Measurements from ENCODE around the gene TRIM22. TPM values are rescaled to one million over a fixed set of nuclear protein-coding genes. Genes with fewer than 3 reads are reported as not detected.

Gene TRIM22
- polyA plus RNA-seq, 5 donors: 19.7 to 38.0 (median 26.7) TPM

- no peak for DNase-seq
Observed at GRCh38 chr11:5738431-5738830, 48.8 kb downstream of the TRIM22 start.

- DNase-seq: no peak
Observed at GRCh38 chr11:5746614-5747013, 57.0 kb downstream of the TRIM22 start.

GRCh38 chr11:5749836-5750235, 60.2 kb downstream of the TRIM22 start:
- no peak for DNase-seq

GRCh38 chr11:5753943-5754342, 64.4 kb downstream of the TRIM22 start, which contains the start of gene OR52N4:
Gene OR52N4, plus strand, starts transcription at chr11:5754243. Its CDS starts 498 bp downstream, at chr11:5754741.
- DNase-seq: no peak

Other genes with a start within 250 kb of the TRIM22 start
- gene OR51I1, start 248.3 kb upstream of the TRIM22 start, polyA plus RNA-seq (ENCODE audit: insufficient read depth in 1 of 5, insufficient read length in 5 of 5, low replicate concordance in 1 of 5): not detected
- gene OR51I2, start 240.5 kb upstream of the TRIM22 start, polyA plus RNA-seq (ENCODE audit: insufficient read depth in 1 of 5, insufficient read length in 5 of 5, low replicate concordance in 1 of 5): not detected
- gene OR52D1, start 201.1 kb upstream of the TRIM22 start, polyA plus RNA-seq (ENCODE audit: insufficient read depth in 1 of 5, insufficient read length in 5 of 5, low replicate concordance in 1 of 5): under 1 TPM in 1 of 5 donors, not detected in 4; 0.10 TPM
- gene UBQLN3, start 179.8 kb upstream of the TRIM22 start, polyA plus RNA-seq (ENCODE audit: insufficient read depth in 1 of 5, insufficient read length in 5 of 5, low replicate concordance in 1 of 5): not detected
- gene UBQLNL, start 173.1 kb upstream of the TRIM22 start, polyA plus RNA-seq (ENCODE audit: insufficient read depth in 1 of 5, insufficient read length in 5 of 5, low replicate concordance in 1 of 5): 1 to 10 TPM; 1.5 to 2.0 (median 1.7) TPM
- gene OR52H1, start 141.2 kb upstream of the TRIM22 start, polyA plus RNA-seq (ENCODE audit: insufficient read depth in 1 of 5, insufficient read length in 5 of 5, low replicate concordance in 1 of 5): under 1 TPM in 2 of 5 donors, not detected in 3; 0.17 to 0.18 TPM
- gene OR52B6, start 108.9 kb upstream of the TRIM22 start, polyA plus RNA-seq (ENCODE audit: insufficient read depth in 1 of 5, insufficient read length in 5 of 5, low replicate concordance in 1 of 5): under 1 TPM in 4 of 5 donors, not detected in 1; 0.11 to 0.44 (median 0.34) TPM
- gene TRIM6, start 93.2 kb upstream of the TRIM22 start, polyA plus RNA-seq (ENCODE audit: insufficient read depth in 1 of 5, insufficient read length in 5 of 5, low replicate concordance in 1 of 5): 1 to 10 TPM; 4.7 to 7.5 (median 7.1) TPM
- gene TRIM34, start 64.8 kb upstream of the TRIM22 start, polyA plus RNA-seq (ENCODE audit: insufficient read depth in 1 of 5, insufficient read length in 5 of 5, low replicate concordance in 1 of 5): 10 to 100 TPM; 15.6 to 28.6 (median 23.9) TPM
- 10 to 100 TPM; 45.7 to 67.7 (median 62.4) TPM for gene TRIM5, start 4.7 kb upstream of the TRIM22 start, polyA plus RNA-seq (ENCODE audit: insufficient read depth in 1 of 5, insufficient read length in 5 of 5, low replicate concordance in 1 of 5)
- under 1 TPM in 1 of 5 donors, not detected in 4; 0.12 TPM for gene OR56B1, start 46.7 kb downstream of the TRIM22 start, polyA plus RNA-seq (ENCODE audit: insufficient read depth in 1 of 5, insufficient read length in 5 of 5, low replicate concordance in 1 of 5)
- gene OR52N4, start 64.5 kb downstream of the TRIM22 start, polyA plus RNA-seq (ENCODE audit: insufficient read depth in 1 of 5, insufficient read length in 5 of 5, low replicate concordance in 1 of 5): under 1 TPM in 1 of 5 donors, not detected in 4; 0.19 TPM
- not detected for gene OR52N5, start 93.6 kb downstream of the TRIM22 start, polyA plus RNA-seq (ENCODE audit: insufficient read depth in 1 of 5, insufficient read length in 5 of 5, low replicate concordance in 1 of 5)
- gene OR52N1, start 101.5 kb downstream of the TRIM22 start, polyA plus RNA-seq (ENCODE audit: insufficient read depth in 1 of 5, insufficient read length in 5 of 5, low replicate concordance in 1 of 5): not detected
- gene OR52N2, start 119.1 kb downstream of the TRIM22 start, polyA plus RNA-seq (ENCODE audit: insufficient read depth in 1 of 5, insufficient read length in 5 of 5, low replicate concordance in 1 of 5): under 1 TPM in 1 of 5 donors, not detected in 4; 0.15 TPM
- not detected for gene OR52E6, start 152.1 kb downstream of the TRIM22 start, polyA plus RNA-seq (ENCODE audit: insufficient read depth in 1 of 5, insufficient read length in 5 of 5, low replicate concordance in 1 of 5)
- gene OR52E8, start 167.9 kb downstream of the TRIM22 start, polyA plus RNA-seq (ENCODE audit: insufficient read depth in 1 of 5, insufficient read length in 5 of 5, low replicate concordance in 1 of 5): not detected
- gene OR52E4, start 190.8 kb downstream of the TRIM22 start, polyA plus RNA-seq (ENCODE audit: insufficient read depth in 1 of 5, insufficient read length in 5 of 5, low replicate concordance in 1 of 5): not detected
- gene OR52E5, start 203.4 kb downstream of the TRIM22 start, polyA plus RNA-seq (ENCODE audit: insufficient read depth in 1 of 5, insufficient read length in 5 of 5, low replicate concordance in 1 of 5): not detected

All from right lung (tissue), 5 donors.